Activated naive CD4-positive, alpha-beta T cell treated with anti-CD3 and anti-CD28 coated beads for 36 hours (primary cell): Measurements from ENCODE around the gene PKIB. TPM values are rescaled to one million over a fixed set of nuclear protein-coding genes. Genes with fewer than 3 reads are reported as not detected.
"Not testable (repeated sequence)": the region's sequence is repeated elsewhere in the genome, so short reads cannot be mapped to it uniquely, and the experiment has no call there.

Experiments used
- CTCF ChIA-PET: fragments of 350-600 bp; sonication (Branson Sonifier 250); formaldehyde crosslinking; loops from one replicate; lab custom pipeline; 2021; ENCODE audit warnings: antibody characterized with exemption; lab: Charles Lee
- DNase-seq: peaks from one replicate; pipeline ENCODE4 v3.0.0-alpha.2; 2020
- H3K27ac Mint-ChIP-seq: one replicate; pipeline ENCODE4 v1.8.0; 2021; ENCODE audit warnings: mild to moderate bottlenecking, mixed read lengths
- H3K27me3 Mint-ChIP-seq: one replicate; pipeline ENCODE4 v1.8.0; 2021; ENCODE audit warnings: low read depth, mixed read lengths
- H3K36me3 Mint-ChIP-seq: one replicate; pipeline ENCODE4 v1.8.0; 2021; ENCODE audit warnings: low read depth, mixed read lengths
- H3K4me1 Mint-ChIP-seq: one replicate; pipeline ENCODE4 v1.8.0; 2021; ENCODE audit warnings: low read depth, mixed read lengths
- H3K4me3 Mint-ChIP-seq: one replicate; pipeline ENCODE4 v1.8.0; 2021; ENCODE audit warnings: mild to moderate bottlenecking, moderate library complexity, mixed read lengths
- H3K9me3 Mint-ChIP-seq: one replicate; pipeline ENCODE4 v1.8.0; 2021; ENCODE audit warnings: mixed read lengths
- intact Hi-C: fragments of 100-400 bp; cut with micrococcal nuclease; formaldehyde crosslinking; loops from one replicate; pipeline ENCODE4 v1.15.1; 2023
- total RNA-seq, 2 experiments: library from RNA; stranded (reverse); gene quantifications; one replicate each; pipeline ENCODE4 v1.2.3, GENCODE V29; 2021

The PKIB gene
- total RNA-seq, 2 experiments from 2014 or later = 0.67 TPM; not detected in 1

DNA sequence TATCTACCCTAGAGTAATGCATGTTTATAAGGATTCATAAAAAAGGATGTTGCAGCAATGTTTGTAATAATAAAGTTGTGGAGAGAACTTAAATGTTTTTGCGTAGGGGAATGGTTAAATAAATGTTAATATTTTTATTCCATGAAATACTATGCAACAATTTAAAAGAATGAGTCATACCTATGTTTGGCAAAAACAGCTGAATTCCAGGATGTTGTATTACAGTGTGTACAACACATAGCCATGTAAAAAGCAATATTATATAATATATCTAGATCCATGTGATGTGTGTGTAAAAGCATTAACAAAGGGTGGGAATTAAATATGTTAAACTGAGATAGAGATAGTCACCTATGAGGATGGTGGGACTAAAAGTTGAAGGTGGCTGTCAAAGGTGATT lies 21.1 kb upstream of the PKIB start:
- H3K27me3 Mint-ChIP-seq = peaks cover 3% of the 10 kb centered on the region
- intact Hi-C loops = no loop called here
- no peaks in the 10 kb centered on the region for H3K36me3 Mint-ChIP-seq
- no peak overlapping the region for H3K4me3 Mint-ChIP-seq
- peaks cover 1% of the 10 kb centered on the region for H3K9me3 Mint-ChIP-seq
- CTCF ChIA-PET = no interaction called here
- no peak overlapping the region for H3K27ac Mint-ChIP-seq
- H3K4me1 Mint-ChIP-seq = no peaks in the 10 kb centered on the region
- no peak for DNase-seq

DNA sequence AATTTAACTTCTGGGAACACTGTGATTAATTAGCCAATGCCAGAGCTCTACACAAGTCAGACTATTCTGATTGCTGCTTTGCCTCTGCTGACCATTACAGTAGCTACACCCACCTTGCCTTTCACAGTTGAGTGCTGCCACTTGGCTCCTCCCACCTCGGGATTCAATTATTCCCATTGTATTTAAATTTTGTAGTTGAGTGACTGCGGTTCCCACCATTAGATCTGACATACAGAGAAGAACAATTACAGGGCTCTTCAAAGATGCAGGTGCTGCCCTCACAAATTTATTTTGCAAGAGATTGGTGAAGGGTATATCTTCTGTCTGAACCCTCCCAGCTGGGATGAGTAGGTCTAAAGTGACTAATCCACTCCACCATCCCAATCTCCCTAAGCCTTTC lies 11.9 kb upstream of the PKIB start:
- DNase-seq, H3K27ac Mint-ChIP-seq, CTCF ChIA-PET, intact Hi-C loops, H3K4me3 Mint-ChIP-seq, H3K27me3 Mint-ChIP-seq, H3K36me3 Mint-ChIP-seq, H3K4me1 Mint-ChIP-seq: not testable (repeated sequence)
- H3K9me3 Mint-ChIP-seq = peaks cover 11% of the 10 kb centered on the region

DNA sequence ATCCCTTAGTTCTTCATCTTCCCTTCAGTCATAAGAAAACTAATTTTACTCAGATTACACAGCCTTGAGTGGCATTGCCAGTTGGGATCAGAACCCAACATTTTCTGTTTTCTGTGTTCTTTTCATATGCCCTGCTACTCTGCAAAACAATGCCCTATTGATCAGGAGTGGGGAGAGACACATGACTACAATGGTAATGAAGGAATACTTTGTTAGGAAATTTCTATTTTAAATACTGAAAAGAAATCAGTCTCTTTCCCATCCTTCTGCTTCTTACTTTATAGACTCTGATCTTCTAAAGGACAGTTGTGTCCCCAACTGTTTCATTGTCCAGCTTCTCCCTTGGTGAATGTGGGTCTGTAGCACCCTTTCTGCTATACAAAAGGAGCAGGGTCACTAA lies 5.5 kb upstream of the PKIB start:
- intact Hi-C loops = no loop called here
- CTCF ChIA-PET = no interaction called here

DNA sequence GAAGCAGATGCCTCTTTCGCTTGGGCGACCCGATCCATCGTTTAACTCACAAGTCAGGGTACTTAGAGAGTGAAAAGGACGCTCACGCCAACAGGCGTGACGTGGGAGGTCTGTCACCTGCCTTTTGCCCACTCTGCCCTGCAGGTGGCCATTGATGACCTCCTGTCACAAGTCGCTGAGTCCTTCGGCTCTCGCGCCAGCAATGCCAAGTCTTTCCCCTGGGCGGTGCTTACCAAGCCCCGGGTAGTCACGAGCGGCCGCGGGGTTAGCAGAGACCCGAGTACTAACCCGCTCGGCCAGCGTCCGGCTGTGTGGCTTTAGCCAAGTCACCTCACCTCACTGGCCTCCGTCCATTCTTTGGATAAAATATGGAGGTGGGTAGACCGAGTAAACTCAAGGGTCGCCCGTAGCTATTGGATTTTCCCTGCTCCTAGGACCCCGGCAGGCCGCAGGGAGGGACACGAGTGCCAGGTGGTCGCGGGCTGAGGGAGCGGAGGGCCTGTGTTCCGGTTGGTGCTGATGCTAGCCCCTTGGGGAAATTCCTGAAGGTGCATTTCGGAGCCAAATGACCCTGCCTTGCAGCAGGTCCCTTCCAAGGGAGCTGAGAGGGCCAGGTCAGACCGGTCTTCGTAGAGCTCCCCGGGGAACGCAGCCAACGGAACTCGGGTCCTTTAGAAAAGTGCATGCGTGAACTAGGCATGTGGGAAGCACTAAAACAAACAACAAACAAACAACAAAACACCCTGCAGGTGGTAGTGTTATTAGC lies 668 bp downstream of the PKIB start:
- Mint-ChIP-seq H3K27ac (no peak overlapping the region), H3K4me1 (peaks cover 14% of the 10 kb centered on the region), H3K9me3 (no peaks in the 10 kb centered on the region), H3K4me3 (peak overlapping the region; percentile 76), H3K27me3 (peaks cover 37% of the 10 kb centered on the region), H3K36me3 (no peaks in the 10 kb centered on the region)
- CTCF ChIA-PET = interaction anchor here (0.8 to 2.0 kb wide), 3 partner anchors 29 to 140 kb away, joined by 3 to 6 read pairs (median 3); no protein-coding TSS in a partner anchor
- DNase-seq = peak; percentile 15
- intact Hi-C loops = loop anchor here (1.0 to 5.0 kb wide), 4 partner anchors 120 to 229 kb away; partner anchors contain the start of gene SERINC1

More for the DNA sequence above, 5.5 kb upstream of the PKIB start:
- peaks cover under 1% of the 10 kb centered on the region for H3K4me1 Mint-ChIP-seq
- H3K27ac Mint-ChIP-seq = no peak overlapping the region
- H3K9me3 Mint-ChIP-seq = no peaks in the 10 kb centered on the region
- peaks cover 14% of the 10 kb centered on the region for H3K27me3 Mint-ChIP-seq
- no peak overlapping the region for H3K4me3 Mint-ChIP-seq
- no peak for DNase-seq
- no peaks in the 10 kb centered on the region for H3K36me3 Mint-ChIP-seq

DNA sequence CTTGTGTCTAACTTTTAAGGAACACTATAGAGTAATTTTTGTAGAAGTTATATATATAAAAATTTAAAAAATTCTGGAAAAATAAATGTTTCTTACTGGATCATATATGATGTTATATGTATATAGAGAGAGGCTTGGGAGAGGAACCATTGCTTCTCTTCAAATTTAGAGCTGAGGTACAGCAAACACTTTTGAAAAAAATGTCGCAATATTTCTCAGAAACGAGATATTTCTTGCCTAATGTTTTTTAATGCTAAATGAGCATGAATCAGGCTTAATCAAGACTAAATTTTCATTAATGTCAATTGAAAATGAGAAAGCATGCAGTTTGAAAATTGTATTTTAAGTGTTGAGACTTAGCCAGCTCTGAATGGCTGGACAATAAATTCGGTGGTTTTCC lies 2.6 kb downstream of the PKIB start:
- intact Hi-C loops = loop anchor here (5.0 kb wide), 2 partner anchors 141 to 231 kb away; partner anchors contain the start of gene SERINC1
- no peak overlapping the region for H3K4me3 Mint-ChIP-seq
- H3K36me3 Mint-ChIP-seq = no peaks in the 10 kb centered on the region
- CTCF ChIA-PET = interaction anchor here (0.6 kb wide), 1 partner anchor 105 kb away, joined by 3 read pairs; no protein-coding TSS in a partner anchor
- DNase-seq = no peak
- no peaks in the 10 kb centered on the region for H3K9me3 Mint-ChIP-seq
- peaks cover 14% of the 10 kb centered on the region for H3K4me1 Mint-ChIP-seq
- H3K27me3 Mint-ChIP-seq = peaks cover 42% of the 10 kb centered on the region
- H3K27ac Mint-ChIP-seq = no peak overlapping the region

DNA sequence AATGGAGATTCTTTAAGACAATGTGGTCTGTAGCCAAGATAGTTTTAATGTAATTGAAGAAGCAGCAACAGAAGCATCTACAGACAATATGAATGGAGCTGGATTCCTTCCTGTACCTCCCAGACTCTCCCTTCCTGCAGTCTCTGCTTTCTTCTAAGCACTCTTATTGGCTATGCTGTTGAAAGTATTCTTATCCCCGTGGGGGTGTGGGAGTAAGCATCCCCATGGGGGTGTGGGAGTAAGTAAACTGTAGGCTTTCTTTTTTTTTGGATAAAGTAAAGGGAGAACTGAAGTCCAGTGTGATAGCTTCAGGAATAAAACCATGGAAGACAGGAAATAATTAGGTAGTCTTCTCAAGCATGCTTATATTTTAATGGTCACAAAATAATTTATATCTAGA lies 4.1 kb downstream of the PKIB start:
- H3K27ac Mint-ChIP-seq = no peak overlapping the region
- CTCF ChIA-PET = no interaction called here
- intact Hi-C loops = loop anchor here (5.0 kb wide), 2 partner anchors 142 to 232 kb away; partner anchors contain the start of gene SERINC1

DNA sequence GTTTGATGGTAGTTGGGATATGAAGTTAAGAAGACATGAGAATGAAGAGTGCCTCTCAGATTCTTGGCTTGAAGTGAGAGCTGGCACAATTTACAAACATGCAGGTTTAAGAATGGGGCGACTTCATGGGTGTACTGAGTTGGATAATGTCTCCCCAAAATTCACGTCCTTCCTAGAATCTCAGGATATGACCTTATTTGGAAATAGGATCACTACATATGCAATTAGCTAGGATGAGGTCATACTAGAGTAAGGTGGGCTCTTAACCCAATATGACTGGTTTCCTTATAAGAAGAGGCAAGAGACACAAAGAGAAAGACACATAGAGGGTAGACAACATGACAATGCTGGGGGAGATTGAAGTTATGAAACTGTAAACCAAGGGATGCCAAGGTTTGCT lies 5.2 kb downstream of the PKIB start:
- Mint-ChIP-seq H3K9me3 (no peaks in the 10 kb centered on the region), H3K4me3 (no peak overlapping the region), H3K36me3 (no peaks in the 10 kb centered on the region), H3K27me3 (peaks cover 39% of the 10 kb centered on the region), H3K27ac (no peak overlapping the region), H3K4me1 (peaks cover 10% of the 10 kb centered on the region)
- CTCF ChIA-PET = interaction anchor here (0.6 kb wide), 1 partner anchor 308 kb away, joined by 3 read pairs; no protein-coding TSS in a partner anchor
- no peak for DNase-seq
- intact Hi-C loops = no loop called here

More for the DNA sequence above, 4.1 kb downstream of the PKIB start:
- no peaks in the 10 kb centered on the region for H3K9me3 Mint-ChIP-seq
- H3K4me3 Mint-ChIP-seq = no peak overlapping the region
- H3K4me1 Mint-ChIP-seq = peaks cover 14% of the 10 kb centered on the region
- no peaks in the 10 kb centered on the region for H3K36me3 Mint-ChIP-seq
- peaks cover 35% of the 10 kb centered on the region for H3K27me3 Mint-ChIP-seq
- DNase-seq = no peak

DNA sequence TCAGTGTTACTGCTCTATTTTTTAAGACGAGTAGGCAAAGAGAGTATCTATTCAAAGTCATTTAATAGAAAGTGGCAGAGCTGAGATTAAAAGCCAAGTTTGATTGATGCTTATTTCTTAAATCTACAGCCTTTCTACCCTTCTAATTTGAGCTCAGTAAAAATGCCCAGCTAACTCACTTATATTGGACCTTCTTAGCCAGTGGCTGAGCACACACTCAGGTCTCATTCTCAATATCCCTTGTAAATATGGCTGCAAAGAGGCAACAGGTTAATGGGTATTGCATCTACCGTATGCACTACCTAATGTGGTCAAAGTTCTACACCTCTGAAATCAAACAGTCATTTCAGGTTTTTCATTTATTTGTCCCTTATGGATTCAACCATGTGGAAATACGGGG lies 6.7 kb downstream of the PKIB start:
- CTCF ChIA-PET = no interaction called here
- H3K4me1 Mint-ChIP-seq = no peaks in the 10 kb centered on the region
- no peak overlapping the region for H3K27ac Mint-ChIP-seq
- H3K36me3 Mint-ChIP-seq = no peaks in the 10 kb centered on the region
- DNase-seq = no peak
- intact Hi-C loops = no loop called here
- no peak overlapping the region for H3K4me3 Mint-ChIP-seq
- peaks cover 38% of the 10 kb centered on the region for H3K27me3 Mint-ChIP-seq
- H3K9me3 Mint-ChIP-seq = no peaks in the 10 kb centered on the region

DNA sequence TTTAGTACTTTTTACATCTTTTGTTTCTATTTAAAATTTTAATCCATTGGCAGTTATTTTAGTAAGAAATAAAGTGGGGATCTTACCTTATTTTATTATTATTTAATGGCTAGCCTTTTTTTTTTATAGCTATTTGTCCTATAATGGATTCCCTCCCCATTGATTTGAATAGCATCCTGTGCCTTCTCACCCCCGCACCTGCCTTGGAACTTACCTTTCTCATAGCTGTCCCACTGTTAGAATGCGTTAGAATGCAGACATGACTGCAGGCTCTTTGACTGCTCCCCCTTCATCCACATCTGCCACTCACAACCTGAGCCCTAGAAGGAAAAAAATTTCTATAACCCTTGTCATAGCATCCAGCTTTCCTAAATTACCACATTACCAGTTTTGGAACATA lies 9.1 kb downstream of the PKIB start:
- intact Hi-C loops = no loop called here
- H3K36me3 Mint-ChIP-seq = no peaks in the 10 kb centered on the region
- CTCF ChIA-PET = interaction anchor here (0.7 kb wide), 1 partner anchor 10 kb away, joined by 4 read pairs; no protein-coding TSS in a partner anchor
- H3K27ac Mint-ChIP-seq = no peak overlapping the region
- no peaks in the 10 kb centered on the region for H3K4me1 Mint-ChIP-seq
- peaks cover 36% of the 10 kb centered on the region for H3K27me3 Mint-ChIP-seq
- no peak for DNase-seq
- no peak overlapping the region for H3K4me3 Mint-ChIP-seq
- no peaks in the 10 kb centered on the region for H3K9me3 Mint-ChIP-seq

DNA sequence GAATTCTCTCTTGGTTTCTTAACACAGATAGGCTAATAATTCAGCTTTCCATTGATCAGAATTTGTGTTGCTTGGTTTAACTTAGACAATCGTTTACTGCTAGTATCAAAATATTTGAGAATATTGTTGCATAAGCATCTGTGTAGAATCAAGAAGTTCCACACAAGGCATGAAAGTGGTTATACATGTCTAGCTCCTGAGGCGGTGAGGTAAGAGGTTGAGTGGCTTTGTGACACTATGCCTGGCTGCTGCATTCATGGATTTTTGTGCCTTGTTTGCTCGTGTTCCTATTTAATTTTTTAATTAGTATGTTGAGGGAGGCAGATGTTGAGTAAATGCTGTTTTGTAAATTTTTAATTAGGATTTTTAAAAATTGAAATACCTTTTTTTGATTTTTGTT lies 10.2 kb downstream of the PKIB start:
- no peaks in the 10 kb centered on the region for H3K36me3 Mint-ChIP-seq
- no peaks in the 10 kb centered on the region for H3K4me1 Mint-ChIP-seq

DNA sequence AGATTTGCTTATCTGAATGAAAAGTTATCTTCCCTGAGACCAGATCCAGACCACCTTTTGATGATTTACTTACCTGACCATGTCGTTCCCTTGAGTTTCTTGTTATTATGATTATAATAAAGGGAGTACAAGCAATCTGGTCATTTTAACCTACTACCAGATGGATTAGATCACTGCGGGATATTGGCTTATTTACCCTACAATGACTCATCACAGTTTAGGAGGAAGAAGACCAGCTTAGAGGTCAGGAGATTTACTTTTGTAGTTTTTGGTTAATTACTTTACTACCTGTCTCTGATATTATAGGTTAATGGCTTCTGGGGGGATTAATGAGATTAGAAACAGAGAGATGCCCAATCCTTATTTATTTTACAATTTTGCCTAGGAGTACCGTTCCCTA lies 10.7 kb downstream of the PKIB start:
- Mint-ChIP-seq H3K27ac (no peak overlapping the region), H3K4me3 (no peak overlapping the region), H3K9me3 (no peaks in the 10 kb centered on the region), H3K4me1 (no peaks in the 10 kb centered on the region), H3K36me3 (no peaks in the 10 kb centered on the region), H3K27me3 (peaks cover 29% of the 10 kb centered on the region)
- no peak for DNase-seq
- intact Hi-C loops = no loop called here
- CTCF ChIA-PET = no interaction called here

More for the DNA sequence above, 10.2 kb downstream of the PKIB start:
- DNase-seq = no peak
- CTCF ChIA-PET = interaction anchor here (0.7 kb wide), 1 partner anchor 18 kb away, joined by 4 read pairs; no protein-coding TSS in a partner anchor
- intact Hi-C loops = no loop called here
- Mint-ChIP-seq H3K4me3 (no peak overlapping the region), H3K9me3 (no peaks in the 10 kb centered on the region), H3K27ac (no peak overlapping the region), H3K27me3 (peaks cover 32% of the 10 kb centered on the region)

DNA sequence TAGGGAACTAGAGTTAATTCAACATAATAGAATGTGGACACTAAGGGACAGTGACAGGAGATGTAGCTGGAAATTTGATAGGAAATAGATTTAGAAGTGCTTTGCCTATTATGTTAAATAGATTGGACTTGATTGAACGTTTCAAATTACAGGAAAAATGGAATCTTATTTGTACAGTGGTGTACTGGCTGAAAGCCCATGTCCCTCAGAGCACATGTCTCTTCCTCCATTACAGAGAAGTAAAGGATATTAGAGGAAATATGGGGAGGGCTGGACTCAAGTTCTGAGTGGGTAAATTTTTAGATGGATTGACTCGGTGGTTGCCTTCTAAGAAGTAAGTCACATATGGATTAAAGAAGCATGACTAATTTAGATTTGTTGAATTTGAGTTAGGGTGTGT lies 11.4 kb downstream of the PKIB start:
- Mint-ChIP-seq H3K27ac (no peak overlapping the region), H3K36me3 (no peaks in the 10 kb centered on the region), H3K4me1 (no peaks in the 10 kb centered on the region), H3K4me3 (no peak overlapping the region), H3K9me3 (no peaks in the 10 kb centered on the region), H3K27me3 (peaks cover 25% of the 10 kb centered on the region)
- intact Hi-C loops = no loop called here
- no peak for DNase-seq
- CTCF ChIA-PET = interaction anchor here (0.6 kb wide), 1 partner anchor 35 kb away, joined by 5 read pairs; no protein-coding TSS in a partner anchor
